ENCODE data around the gene CYP2C18. TPM values are rescaled to one million over a fixed set of nuclear protein-coding genes. Genes with fewer than 3 reads are reported as not detected.
"Not testable (repeated sequence)": the region's sequence is repeated elsewhere in the genome, so short reads cannot be mapped to it uniquely, and the experiment has no call there.

The CYP2C18 gene
- total RNA-seq, 1 donor from 2014 or later = not detected

DNA sequence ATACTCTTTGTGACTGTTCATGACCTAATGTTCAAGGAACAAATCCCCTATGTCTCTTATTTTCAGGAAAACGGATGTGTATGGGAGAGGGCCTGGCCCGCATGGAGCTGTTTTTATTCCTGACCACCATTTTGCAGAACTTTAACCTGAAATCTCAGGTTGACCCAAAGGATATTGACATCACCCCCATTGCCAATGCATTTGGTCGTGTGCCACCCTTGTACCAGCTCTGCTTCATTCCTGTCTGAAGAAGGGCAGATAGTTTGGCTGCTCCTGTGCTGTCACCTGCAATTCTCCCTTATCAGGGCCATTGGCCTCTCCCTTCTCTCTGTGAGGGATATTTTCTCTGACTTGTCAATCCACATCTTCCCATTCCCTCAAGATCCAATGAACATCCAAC is 51.7 kb downstream of the CYP2C18 start:
- DNase-seq (ENCODE audit: low spot score) = no peak
- intact Hi-C loops (cut with DNase I) = no loop called here

DNA sequence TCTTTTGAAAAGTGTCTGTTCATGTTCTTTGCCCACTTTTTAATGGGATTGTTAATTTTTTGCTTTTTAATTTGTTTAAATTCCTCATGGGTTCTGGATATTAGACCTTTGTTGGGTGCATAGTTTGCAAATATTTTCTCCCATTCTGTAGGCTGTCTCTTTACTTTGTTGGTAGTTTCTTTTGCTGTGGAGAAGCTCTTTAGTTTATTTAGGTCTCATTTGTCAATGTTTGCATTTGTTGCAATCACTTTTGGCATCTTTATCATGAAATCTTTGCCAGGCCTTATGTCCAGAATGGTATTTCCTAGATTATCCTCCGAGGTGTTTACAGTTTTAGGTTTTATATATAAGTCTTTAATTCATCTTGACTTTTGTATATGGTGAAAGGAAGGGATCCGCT is 55.1 kb downstream of the CYP2C18 start:
- DNase-seq (ENCODE audit: low spot score) = no peak
- intact Hi-C loops (cut with DNase I) = no loop called here

DNA sequence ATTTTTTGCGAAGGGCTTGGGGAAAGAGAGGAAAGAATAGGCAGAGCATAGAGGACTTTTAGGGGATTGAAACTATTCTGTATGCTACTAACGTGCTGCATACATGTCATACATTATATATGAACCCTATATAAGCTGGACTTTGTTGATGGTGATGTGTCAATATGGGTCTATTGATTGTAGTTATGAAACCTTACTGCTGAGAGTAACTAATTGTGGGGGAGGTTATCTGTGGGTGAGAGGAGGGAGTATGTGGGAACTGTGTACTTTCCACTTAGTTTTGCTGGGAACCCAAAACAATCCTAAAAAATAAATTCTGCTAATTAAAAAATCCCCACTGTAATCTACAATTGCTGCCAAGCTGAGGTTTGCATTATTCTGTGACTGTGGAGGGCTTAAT is 63.6 kb downstream of the CYP2C18 start:
- intact Hi-C loops (cut with DNase I) = no loop called here
- no peak for DNase-seq (ENCODE audit: low spot score)

DNA sequence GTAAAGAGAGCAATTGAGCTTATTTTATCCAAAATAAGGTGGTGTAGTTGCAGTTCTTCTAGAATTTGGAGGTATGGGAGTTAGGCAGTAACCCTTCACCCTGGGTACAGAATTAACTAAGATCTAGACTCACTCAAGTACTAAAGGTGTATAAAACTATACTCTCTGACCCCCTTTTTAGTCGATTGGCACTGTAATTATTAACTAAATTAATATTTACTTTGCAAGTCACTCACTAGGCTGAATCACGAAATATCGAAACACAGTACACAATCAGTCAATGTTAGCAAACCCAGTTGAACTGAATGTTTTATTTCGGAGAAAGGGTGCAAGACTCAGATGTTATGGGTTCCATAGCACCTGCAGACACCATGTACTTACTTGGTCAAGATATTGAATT is 64.3 kb downstream of the CYP2C18 start:
- DNase-seq (ENCODE audit: low spot score) = no peak
- intact Hi-C loops (cut with DNase I) = no loop called here

DNA sequence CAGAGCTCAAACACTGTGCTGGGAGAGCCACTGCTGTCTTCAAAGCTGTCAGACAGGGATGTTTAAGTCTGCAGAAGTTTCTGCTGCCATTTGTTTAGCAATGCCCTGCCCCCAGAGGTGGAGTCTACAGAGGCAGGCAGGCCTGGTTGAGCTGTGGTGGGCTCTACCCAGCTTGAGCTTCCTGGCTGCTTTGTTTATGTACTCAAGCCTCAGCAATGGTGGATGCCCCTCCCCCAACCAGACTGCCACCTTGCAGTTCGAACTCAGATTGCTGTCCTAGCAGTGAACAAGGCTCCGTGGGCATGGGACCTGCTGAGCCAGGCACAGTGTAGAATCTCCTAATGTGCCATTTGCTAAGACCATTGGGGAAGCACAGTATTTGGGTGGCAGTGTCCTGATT is 74.4 kb downstream of the CYP2C18 start:
- DNase-seq (ENCODE audit: low spot score) = no peak
- intact Hi-C loops (cut with DNase I) = no loop called here

DNA sequence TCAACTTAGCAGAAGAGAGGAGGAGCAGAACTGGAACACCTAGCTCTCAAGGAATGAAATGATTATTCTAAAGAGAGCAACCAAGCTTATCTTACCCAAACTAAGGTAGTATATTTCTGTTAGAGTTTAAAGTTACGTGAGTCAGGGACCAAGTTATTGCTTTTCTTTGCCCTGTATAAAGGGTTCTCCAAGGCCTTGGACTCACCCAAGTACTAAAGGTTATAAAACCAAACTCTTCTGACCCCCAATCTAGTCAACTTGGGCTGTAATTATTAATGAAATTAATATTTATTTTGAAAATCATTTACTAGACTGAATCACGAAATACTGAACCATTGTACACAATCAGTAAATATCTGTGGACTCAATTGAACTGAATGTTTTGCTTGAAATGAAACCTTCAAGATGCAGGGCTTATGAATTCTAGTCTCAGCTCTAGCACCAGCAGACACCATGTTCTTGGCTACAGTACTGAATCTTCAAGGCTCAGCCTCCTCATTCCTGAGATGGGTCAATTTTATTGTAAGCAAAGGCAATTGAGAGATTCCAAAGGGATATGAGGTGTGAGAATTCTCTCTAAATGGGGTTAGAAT is 77.2 kb downstream of the CYP2C18 start:
- DNase-seq (ENCODE audit: low spot score) = no peak
- intact Hi-C loops (cut with DNase I) = no loop called here

DNA sequence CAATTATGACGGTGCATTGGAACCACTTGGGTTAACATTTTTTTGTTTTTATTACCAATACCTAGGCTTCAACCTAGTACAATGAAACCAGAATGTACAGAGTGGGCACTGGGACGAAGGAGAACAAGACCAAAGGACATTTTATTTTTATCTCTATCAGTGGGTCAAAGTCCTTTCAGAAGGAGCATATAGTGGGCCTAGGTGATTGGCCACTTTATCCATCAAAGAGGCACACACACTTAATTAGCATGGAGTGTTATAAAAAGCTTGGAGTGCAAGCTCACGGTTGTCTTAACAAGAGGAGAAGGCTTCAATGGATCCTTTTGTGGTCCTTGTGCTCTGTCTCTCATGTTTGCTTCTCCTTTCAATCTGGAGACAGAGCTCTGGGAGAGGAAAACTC is 78.9 kb downstream of the CYP2C18 start, which contains the start of gene CYP2C19:
Gene CYP2C19, plus strand, starts transcription at position 289 of the 400 bp plus-strand sequence. Its CDS starts 25 bp downstream, at position 314.
- intact Hi-C loops (cut with DNase I) = no loop called here
- DNase-seq (ENCODE audit: low spot score) = no peak

DNA sequence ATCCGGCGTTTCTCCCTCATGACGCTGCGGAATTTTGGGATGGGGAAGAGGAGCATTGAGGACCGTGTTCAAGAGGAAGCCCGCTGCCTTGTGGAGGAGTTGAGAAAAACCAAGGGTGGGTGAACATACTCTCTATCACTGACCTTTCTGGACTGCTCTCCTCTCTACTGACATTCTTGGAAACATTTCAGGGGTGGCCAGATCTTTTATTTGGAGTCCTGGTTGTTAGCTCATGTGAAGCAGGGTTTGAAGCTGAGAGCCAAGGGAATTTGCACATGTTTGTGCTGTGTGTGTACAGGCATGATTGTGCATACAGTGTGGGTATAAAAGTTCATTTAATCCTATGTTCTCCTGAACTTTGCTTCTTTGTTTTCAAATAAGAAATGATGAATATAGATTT is 91.9 kb downstream of the CYP2C18 start:
- intact Hi-C loops (cut with DNase I) = not testable (repeated sequence)

DNA sequence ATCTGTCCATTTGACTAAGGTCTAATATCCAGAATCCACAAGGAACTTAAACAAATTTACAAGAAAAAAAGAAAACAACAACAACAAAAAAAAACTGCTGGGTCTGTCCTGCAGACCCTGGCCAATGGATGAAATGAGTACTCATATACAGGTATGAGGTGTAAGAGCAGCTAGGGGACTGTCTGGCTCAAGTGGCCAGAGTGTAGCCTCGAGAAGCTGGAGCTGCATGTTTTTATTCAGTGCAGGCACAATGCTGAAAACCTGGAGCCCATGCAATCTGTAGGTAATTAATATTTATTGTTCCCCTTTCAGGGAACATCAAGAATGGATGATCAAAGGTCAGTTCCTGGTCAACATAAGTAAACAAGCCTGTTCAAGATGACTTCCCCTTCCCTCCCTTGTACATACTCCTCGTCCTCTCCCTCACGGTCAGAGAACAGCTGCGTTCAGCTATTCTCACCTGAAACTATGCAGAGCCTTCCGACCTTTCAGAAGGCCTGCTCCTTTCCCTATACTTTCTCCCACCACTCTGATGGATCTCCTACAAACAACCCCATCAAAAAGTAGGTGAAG is 94.4 kb downstream of the CYP2C18 start:
- intact Hi-C loops (cut with DNase I) = no loop called here
- DNase-seq (ENCODE audit: low spot score) = no peak

More for the DNA sequence above, 91.9 kb downstream of the CYP2C18 start:
- not testable (repeated sequence) for DNase-seq (ENCODE audit: low spot score)

DNA sequence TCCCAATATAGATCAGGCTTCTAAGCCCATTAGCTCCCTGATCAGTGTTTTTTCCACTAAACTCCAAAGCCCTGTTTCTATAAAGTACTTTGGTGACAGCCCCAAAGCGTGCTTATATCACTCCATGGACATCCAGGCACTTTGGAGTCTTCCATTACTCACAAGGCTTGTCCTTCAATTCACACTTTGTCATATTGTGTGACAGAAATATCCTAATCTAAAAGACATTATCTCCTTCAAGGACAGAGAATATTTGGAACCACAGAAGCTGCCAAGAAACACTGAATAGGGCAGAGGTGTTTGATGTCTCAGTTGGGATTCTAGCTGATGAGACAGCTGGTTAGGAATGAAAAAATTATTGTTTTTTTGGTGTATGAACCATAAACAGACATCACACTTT is 97.3 kb downstream of the CYP2C18 start:
- no peak for DNase-seq (ENCODE audit: low spot score)
- intact Hi-C loops (cut with DNase I) = no loop called here

DNA sequence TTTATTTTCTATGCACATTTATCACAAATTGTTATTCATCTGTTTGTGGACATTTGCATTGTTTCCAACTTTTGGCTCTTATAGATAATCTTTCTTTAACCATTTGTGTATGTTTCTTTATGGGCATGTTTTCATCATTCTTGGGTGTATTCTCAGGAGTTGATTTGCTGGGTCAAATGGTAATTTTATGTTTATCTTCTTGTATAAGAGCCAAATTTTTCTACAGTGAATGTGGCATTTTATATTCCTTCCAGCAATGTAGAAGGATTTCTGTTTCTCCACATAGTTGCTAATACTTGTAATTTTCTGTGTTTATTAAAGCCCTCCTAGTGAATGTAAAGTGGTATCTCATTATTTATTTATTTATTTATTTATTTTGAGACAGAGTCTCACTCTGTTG is 100.7 kb downstream of the CYP2C18 start:
- intact Hi-C loops (cut with DNase I) = no loop called here
- DNase-seq (ENCODE audit: low spot score) = no peak

DNA sequence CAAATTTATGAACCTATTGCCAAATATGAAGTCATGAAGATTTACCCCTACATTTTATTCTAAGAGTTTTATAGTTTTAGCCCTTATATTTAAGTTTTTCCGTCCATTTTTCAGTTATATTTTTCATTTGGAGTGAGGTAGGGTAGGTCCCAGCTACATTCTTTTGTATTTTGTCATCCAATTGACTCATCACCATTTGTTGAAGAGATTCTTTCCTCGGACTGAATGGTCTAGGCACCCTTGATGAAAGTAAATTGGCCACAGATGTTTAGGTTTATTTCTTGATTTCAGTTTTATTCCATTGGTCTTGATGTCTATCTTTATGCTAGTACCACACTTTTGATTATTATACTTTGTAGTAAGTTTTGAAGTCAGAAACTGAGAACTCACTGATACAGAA is 101.7 kb downstream of the CYP2C18 start:
- DNase-seq (ENCODE audit: low spot score) = no peak
- intact Hi-C loops (cut with DNase I) = no loop called here

Other genes starting within 250 kb of the CYP2C18 start
- 0.86 TPM for gene HELLS, start 137.9 kb upstream of the CYP2C18 start, total RNA-seq
- gene CYP2C19, start 79.0 kb downstream of the CYP2C18 start, total RNA-seq = not detected

Measured in cardiac septum (tissue), 1 donor.